Suprapubic skin (tissue), 3 donors: ENCODE data around the gene ATF3.

Source experiments
- CTCF ChIP-seq, 2 donors: fragments of 200-600 bp in 1 of 2; fragments of 450-650 bp in 1 of 2; sonication (generic) in 1 of 2; IDR thresholded peaks; one replicate each; pipeline ENCODE4 v1.5.1; 2016 to 2019; ENCODE audit warnings: antibody characterized with exemption in 2 of 2, mild to moderate bottlenecking in 1 of 2, moderate library complexity in 1 of 2
- POLR2AphosphoS5 ChIP-seq, 3 donors: sonication (generic); formaldehyde crosslinking; IDR thresholded peaks; one replicate each; pipeline ENCODE4 v1.6.1; 2017; ENCODE audit warnings: antibody characterized with exemption in 3 of 3

- TF ChIP-seq CTCF (IDR thresholded peaks at IDR 0.05) (no peak), POLR2AphosphoS5 (IDR thresholded peaks at IDR 0.05) (no peak)
Observed at GRCh38 chr1:212612041-212612961, 3.7 kb downstream of the ATF3 start.
